Loucy (cell line): ENCODE measurements around the gene CPPED1.

Experiments
- CTCF ChIP-seq: fragments of 200-600 bp; sonication (generic); conservative IDR thresholded peaks from 2 replicates; pipeline ENCODE4 v1.5.1; 2014; ENCODE audit warnings: mild to moderate bottlenecking, antibody characterized with exemption, low read length
- EZH2phosphoT487 ChIP-seq: fragments of 200-600 bp; IDR thresholded peaks from 2 replicates; pipeline ENCODE4 v1.6.1; 2018; ENCODE audit warnings: antibody characterized with exemption, mild to moderate bottlenecking, moderate library complexity, borderline replicate concordance

- TF ChIP-seq CTCF, result no peak
- no peak for TF ChIP-seq EZH2phosphoT487
These were observed 46.1 kb downstream of the CPPED1 start for GRCh38 chr16:12757546-12757945.
